Measurements from ENCODE around the gene PSMA8.

DNA sequence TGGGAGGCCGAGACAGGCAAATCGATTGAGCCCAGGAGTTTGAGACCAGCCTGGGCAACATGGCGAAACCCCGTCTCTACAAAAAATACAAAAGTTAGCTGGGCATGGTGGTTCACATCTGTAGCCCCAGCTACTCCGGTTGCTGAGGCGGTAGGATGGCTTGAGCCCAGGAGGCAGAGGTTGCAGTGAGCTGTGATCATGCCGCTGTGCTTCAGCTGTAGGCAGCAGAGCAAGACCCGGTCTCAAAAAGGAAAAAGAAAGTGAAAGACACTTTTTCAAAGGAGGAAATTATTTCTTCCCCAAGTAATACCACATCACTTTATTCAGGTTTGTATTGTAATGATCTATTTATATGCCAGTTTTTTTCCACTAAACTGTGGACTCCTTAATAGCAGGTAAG, 56.8 kb downstream of the PSMA8 start:
- TF ChIP-seq TEAD4 (IDR thresholded peaks at IDR 0.05; ENCODE audit: low read depth, low read length) (no peak), CTCF (IDR thresholded peaks at IDR 0.05; ENCODE audit: control extremely low read depth in 1 of 3, insufficient read depth in 1 of 3, low read depth in 1 of 3, low read length in 3 of 3) (no peak), SP4 (IDR thresholded peaks at IDR 0.05; ENCODE audit: low read length) (no peak), ZNF274 (IDR thresholded peaks at IDR 0.05; ENCODE audit: borderline replicate concordance, extremely low read depth, low read length) (no peak), POLR2AphosphoS5 (IDR thresholded peaks at IDR 0.05; ENCODE audit: low read depth, low read length) (no peak), CHD2 (IDR thresholded peaks at IDR 0.05; ENCODE audit: low read length) (no peak), EZH2 (IDR thresholded peaks at IDR 0.05; ENCODE audit: low read depth, low read length, severe bottlenecking) (no peak), NRF1 (IDR thresholded peaks at IDR 0.05; ENCODE audit: low read depth, low read length) (no peak), SIRT6 (IDR thresholded peaks at IDR 0.05; ENCODE audit: low read length) (no peak), RBBP5 (IDR thresholded peaks at IDR 0.05; ENCODE audit: borderline replicate concordance, low read depth, low read length) (no peak), POLR2A (IDR thresholded peaks at IDR 0.05; ENCODE audit: control extremely low read depth in 1 of 2, low read depth in 2 of 2, low read length in 2 of 2) (no peak), EP300 (IDR thresholded peaks at IDR 0.05; ENCODE audit: borderline replicate concordance in 1 of 2, low read depth in 2 of 2, low read length in 2 of 2) (no peak), USF2 (IDR thresholded peaks at IDR 0.05; ENCODE audit: low read length) (no peak), HDAC6 (IDR thresholded peaks at IDR 0.05; ENCODE audit: low read depth, low read length) (no peak)

Measured in H1 (cell line).